Left ventricle myocardium inferior (tissue), 1 donor: ENCODE results near the gene DNAI2. TPM values are rescaled to one million over a fixed set of nuclear protein-coding genes. Genes with fewer than 3 reads are reported as not detected.

ENCODE experiments used
- DNase-seq: peaks from one replicate; pipeline ENCODE4 v3.0.0-alpha.2; 2020
- H3K27ac ChIP-seq: fragments of 200-600 bp; replicated peaks from 2 replicates; pipeline ENCODE4 v1.8.0; 2021
- H3K27me3 ChIP-seq: fragments of 200-600 bp; 2 replicates; pipeline ENCODE4 v1.8.0; 2021; ENCODE audit warnings: low read depth
- H3K36me3 ChIP-seq: fragments of 200-600 bp; 2 replicates; pipeline ENCODE4 v1.8.0; 2021
- H3K4me1 ChIP-seq: fragments of 200-600 bp; 2 replicates; pipeline ENCODE4 v1.8.0; 2021
- H3K4me3 ChIP-seq: fragments of 200-600 bp; 2 replicates; pipeline ENCODE4 v1.8.0; 2021; ENCODE audit warnings: mild to moderate bottlenecking, moderate library complexity
- H3K9me3 ChIP-seq: fragments of 200-600 bp; replicated peaks from 2 replicates; pipeline ENCODE4 v1.8.0; 2021
- CTCF ChIP-seq: fragments of 200-600 bp; IDR thresholded peaks from 2 replicates; pipeline ENCODE4 v1.8.0; 2021; ENCODE audit warnings: antibody characterized with exemption, mild to moderate bottlenecking, borderline replicate concordance
- intact Hi-C: fragments of 100-400 bp; cut with micrococcal nuclease; formaldehyde crosslinking; loops from one replicate; pipeline ENCODE4 v1.11.0; 2022
- total RNA-seq: library from RNA; stranded (reverse); fragmentation: NEBNext Ultra II Directional; extraction: Animal tissue kit (Norgen Biotek cat#: 25700); gene quantifications from one replicate; pipeline ENCODE4 v1.2.1, GENCODE V29; 2021
- donor health status: DM: no; HTN: yes; CAD: no; lungs with severe emphysema.

The DNAI2 gene
- total RNA-seq, 1 donor from 2014 or later, result not detected

- Histone ChIP-seq H3K4me3 (no peak overlapping the region), H3K27ac (no peak overlapping the region), H3K27me3 (peaks cover 7% of the 10 kb centered on the region), H3K4me1 (peaks cover 15% of the 10 kb centered on the region), H3K36me3 (no peaks in the 10 kb centered on the region), H3K9me3 (no peaks in the 10 kb centered on the region)
- no peak for TF ChIP-seq CTCF
- DNase-seq, result no peak
- intact Hi-C loops, result loop anchor here (5.0 kb wide), 1 partner anchor 86 kb away; the partner anchor contains the start of gene TTYH2
Observed at GRCh38 chr17:74298778-74299177, 24.7 kb downstream of the DNAI2 start.

- no peak overlapping the region for H3K27ac ChIP-seq
- no peak for DNase-seq
- intact Hi-C loops, result loop anchor here (5.0 to 10.0 kb wide), 3 partner anchors 55 to 195 kb away; partner anchors contain the start of gene TTYH2
Observed at GRCh38 chr17:74299226-74300009, 25.4 kb downstream of the DNAI2 start.

GRCh38 chr17:74303305-74303704 lies 29.3 kb downstream of the DNAI2 start:
- Histone ChIP-seq H3K9me3 (peaks cover 15% of the 10 kb centered on the region), H3K27ac (no peak overlapping the region), H3K4me1 (peaks cover 7% of the 10 kb centered on the region), H3K36me3 (no peaks in the 10 kb centered on the region), H3K4me3 (no peak overlapping the region), H3K27me3 (peaks cover 7% of the 10 kb centered on the region)
- intact Hi-C loops, result loop anchor here (10.0 kb wide), 2 partner anchors 51 to 191 kb away; no protein-coding TSS in a partner anchor
- no peak for TF ChIP-seq CTCF
- no peak for DNase-seq

More at GRCh38 chr17:74299226-74300009, 25.4 kb downstream of the DNAI2 start:
- H3K4me1 ChIP-seq, result peaks cover 15% of the 10 kb centered on the region
- no peak for TF ChIP-seq CTCF
- peaks cover 7% of the 10 kb centered on the region for H3K27me3 ChIP-seq
- H3K4me3 ChIP-seq, result no peak overlapping the region
- peaks cover 1% of the 10 kb centered on the region for H3K9me3 ChIP-seq
- no peaks in the 10 kb centered on the region for H3K36me3 ChIP-seq

- no peak for TF ChIP-seq CTCF
- intact Hi-C loops, result loop anchor here (10.0 kb wide), 2 partner anchors 51 to 191 kb away; no protein-coding TSS in a partner anchor
- Histone ChIP-seq H3K4me1 (peaks cover 12% of the 10 kb centered on the region), H3K36me3 (no peaks in the 10 kb centered on the region), H3K4me3 (no peak overlapping the region), H3K9me3 (peaks cover 15% of the 10 kb centered on the region), H3K27ac (no peak overlapping the region), H3K27me3 (peaks cover 7% of the 10 kb centered on the region)
- DNase-seq, result no peak
Observed at GRCh38 chr17:74304184-74304583, 30.1 kb downstream of the DNAI2 start.

- no peak for DNase-seq
- peak; percentile 19 for TF ChIP-seq CTCF
- H3K27me3 ChIP-seq, result no peaks in the 10 kb centered on the region
- H3K9me3 ChIP-seq, result peaks cover 15% of the 10 kb centered on the region
- peaks cover 12% of the 10 kb centered on the region for H3K4me1 ChIP-seq
- no peak overlapping the region for H3K4me3 ChIP-seq
- H3K27ac ChIP-seq, result no peak overlapping the region
- intact Hi-C loops, result loop anchor here (10.0 kb wide), 2 partner anchors 49 to 189 kb away; no protein-coding TSS in a partner anchor
- no peaks in the 10 kb centered on the region for H3K36me3 ChIP-seq
Observed at GRCh38 chr17:74305865-74306654, 32.0 kb downstream of the DNAI2 start.
